ENCODE measurements around the gene CCDC89. TPM values are rescaled to one million over a fixed set of nuclear protein-coding genes. Genes with fewer than 3 reads are reported as not detected.

Gene CCDC89
- total and polyA plus RNA-seq, 10 of the 15 experiments (the other 5 are each of a cell fraction or from before 2014, with no cell fraction given) = 0.11 to 0.15 TPM; not detected in 8

- SMC1A ChIA-PET (ENCODE audit: uncharacterized antibody, unreplicated experiment) = interaction anchor here (0.6 to 8.2 kb wide), 4 partner anchors 10 to 98 kb away, joined by 3 to 66 read pairs (median 5); partner anchors contain the start of gene TMEM126A
- peak within 1 kb of the TSS; percentile 87 for H3K27ac ChIP-seq (ENCODE audit: control insufficient read depth, insufficient read depth)
- H3K4me1 ChIP-seq (ENCODE audit: control insufficient read depth, insufficient read depth, low read length) = no peaks in the 10 kb centered on the region
- in situ Hi-C loops (cut with MboI) (no loop called here), intact Hi-C loops (cut with micrococcal nuclease; ENCODE audit: unreplicated experiment) (loop anchor here (1.0 to 10.0 kb wide), 3 partner anchors 18 to 630 kb away; partner anchors contain the start of genes TMEM126A and TMEM126B)
- no peaks in the 10 kb centered on the region for H3K9me3 ChIP-seq (replicated peaks; ENCODE audit: control insufficient read depth, insufficient read depth, low read length)
- under 1% methylated on average over 55 of the region's 67 CpGs for WGBS (ENCODE audit: insufficient coverage, insufficient replicate concordance, low lambda C conversion rate, missing lambda C conversion rate)
- RAD21 ChIA-PET (ENCODE audit: unreplicated experiment) = interaction anchor here (1.0 to 2.9 kb wide), 2 partner anchors 17 to 37 kb away, joined by 3 to 10 read pairs; partner anchors contain the start of genes DLG2, TMEM126A and TMEM126B
- CTCF ChIA-PET = interaction anchor here (0.7 to 4.0 kb wide), 2 partner anchors 15 to 17 kb away, joined by 3 to 21 read pairs; partner anchors contain the start of gene TMEM126A
- ATAC-seq = peak; percentile 89
- H3K4me2 ChIP-seq (ENCODE audit: control insufficient read depth, insufficient read depth) = peak within 1 kb of the TSS; percentile 91
- DNase-seq (ENCODE audit: low read depth, low spot score) = peak; percentile 84
- no peaks in the 10 kb centered on the region for H3K27me3 ChIP-seq (replicated peaks in 1 of 2; ENCODE audit: control insufficient read depth in 2 of 2, insufficient read depth in 2 of 2, low read length in 1 of 2)
- peaks cover 54% of the 10 kb centered on the region for H3K79me2 ChIP-seq (ENCODE audit: control insufficient read depth, insufficient read depth, low read length)
- H3K9ac ChIP-seq (ENCODE audit: control insufficient read depth, insufficient read depth, low read length) = peak within 1 kb of the TSS; percentile 95
- H3K36me3 ChIP-seq (ENCODE audit: control insufficient read depth in 2 of 2, insufficient read depth in 2 of 2, low read length in 1 of 2) = peaks cover 0 to 8% of the 10 kb centered on the region in 2 experiments; a peak in 2 of 4 replicates
- H2AFZ ChIP-seq (ENCODE audit: control insufficient read depth, low read depth, low read length) = peak within 1 kb of the TSS; percentile 99
- no peak for FAIRE-seq
- H3K4me3 ChIP-seq = peak within 1 kb of the TSS; percentile 91
- H4K20me1 ChIP-seq (ENCODE audit: control insufficient read depth, insufficient read depth) = peaks cover 10% of the 10 kb centered on the region; the same call in 1 of the 2 replicates
- POLR2A ChIA-PET = interaction anchor here (0.6 to 6.7 kb wide), 6 partner anchors 12 to 37 kb away, joined by 3 to 43 read pairs (median 4); partner anchors contain the start of genes DLG2, TMEM126A and TMEM126B
- no TSS peak for BruUV-seq (replicated peaks)
- TF ChIP-seq IKZF1 (conservative IDR thresholded peaks at IDR 0.05) (peak; percentile 76), SMAD5 (IDR thresholded peaks at IDR 0.05; ENCODE audit: low read depth) (peak; percentile 29; the same call in 1 of the 2 replicates), CREM (IDR thresholded peaks at IDR 0.05; ENCODE audit: low read depth) (peak; percentile 72), HCFC1 (IDR thresholded peaks at IDR 0.05; ENCODE audit: low read length) (peak; percentile 33; the same call in 1 of the 2 replicates), E2F4 (IDR thresholded peaks at IDR 0.05; ENCODE audit: low read depth, low read length) (peak; percentile 74), POLR2AphosphoS5 (IDR thresholded peaks at IDR 0.05; ENCODE audit: low read length) (peak; percentile 94), ZNF592 (IDR thresholded peaks at IDR 0.05) (no peak), SREBF1 (IDR thresholded peaks at IDR 0.05; ENCODE audit: low read length) (no peak), SMAD1 (IDR thresholded peaks at IDR 0.05; ENCODE audit: low read depth, partially characterized antibody) (peak; percentile 55), NR2C2 (IDR thresholded peaks at IDR 0.05; ENCODE audit: borderline replicate concordance, control insufficient read depth, insufficient read length, low read depth) (no peak), MYC (IDR thresholded peaks at IDR 0.05; ENCODE audit: insufficient read depth, insufficient read length, insufficient replicate concordance, low read length, severe bottlenecking) (peak; percentile 57), MLLT1 (IDR thresholded peaks at IDR 0.05) (peak; percentile 28), MEF2B (IDR thresholded peaks at IDR 0.05; ENCODE audit: partially characterized antibody, poor library complexity, severe bottlenecking) (no peak), RUNX3 (IDR thresholded peaks at IDR 0.05; ENCODE audit: low read length) (peak; percentile 89)
Observed at GRCh38 chr11:85664615-85665481, 21.1 kb downstream of the CCDC89 start, which contains the start of gene CREBZF. Gene CREBZF, minus strand, starts transcription at chr11:85665129. Its CDS starts 254 bp downstream, at chr11:85664875.

All from GM12878 (cell line).